Activated CD8-positive, alpha-beta memory T cell treated with anti-CD3 and anti-CD28 coated beads, Interleukin-2, amount 50 U/mL, for 4 hours (primary cell): Measurements from ENCODE around the gene STK32C.
"Not testable (repeated sequence)": the region's sequence is repeated elsewhere in the genome, so short reads cannot be mapped to it uniquely, and the experiment has no call there.

ENCODE experiments used
- DNase-seq: peaks from one replicate; pipeline ENCODE4 v3.0.0-alpha.2; 2020

Gene STK32C

GRCh38 chr10:132314881-132315280 lies 7.1 kb upstream of the STK32C start:
- not testable (repeated sequence) for DNase-seq

DNA sequence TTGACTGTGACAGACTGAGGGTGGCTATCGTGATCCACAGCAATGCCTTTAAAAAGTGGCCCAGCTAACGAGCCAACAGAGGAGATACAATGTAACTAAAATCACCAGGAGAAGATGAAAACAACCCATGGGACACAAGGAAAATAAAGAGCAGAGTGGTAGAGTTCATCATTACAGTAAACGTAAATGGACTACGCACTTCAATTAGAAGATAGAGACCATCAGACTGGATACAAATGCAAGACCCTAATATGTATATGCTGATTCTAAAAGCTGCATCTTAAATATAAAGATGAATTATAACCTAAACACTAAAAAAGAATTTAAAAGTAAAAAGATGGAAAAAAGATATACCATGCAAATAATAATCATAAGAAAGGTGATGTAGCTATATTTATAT lies 6.6 kb upstream of the STK32C start:
- no peak for DNase-seq

DNA sequence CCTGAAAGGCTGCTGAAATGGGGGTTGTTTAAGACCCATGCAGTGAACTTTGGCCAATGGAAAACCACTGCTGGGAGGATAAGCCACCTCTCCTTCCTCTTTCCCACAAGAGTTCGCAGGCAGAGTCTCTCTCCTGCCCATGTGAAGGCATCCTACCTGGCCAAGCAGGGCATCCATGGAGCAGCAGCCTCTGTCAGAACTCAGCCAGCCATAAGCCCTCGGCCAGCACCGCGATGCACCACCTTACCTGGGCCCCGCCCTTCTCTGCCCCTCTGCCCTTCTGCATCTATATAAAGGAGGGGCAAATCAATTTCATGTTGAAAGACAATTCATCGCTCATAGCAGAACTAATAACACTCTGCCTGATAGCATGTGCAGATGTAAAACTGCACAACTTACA lies 6.1 kb upstream of the STK32C start:
- no peak for DNase-seq

DNA sequence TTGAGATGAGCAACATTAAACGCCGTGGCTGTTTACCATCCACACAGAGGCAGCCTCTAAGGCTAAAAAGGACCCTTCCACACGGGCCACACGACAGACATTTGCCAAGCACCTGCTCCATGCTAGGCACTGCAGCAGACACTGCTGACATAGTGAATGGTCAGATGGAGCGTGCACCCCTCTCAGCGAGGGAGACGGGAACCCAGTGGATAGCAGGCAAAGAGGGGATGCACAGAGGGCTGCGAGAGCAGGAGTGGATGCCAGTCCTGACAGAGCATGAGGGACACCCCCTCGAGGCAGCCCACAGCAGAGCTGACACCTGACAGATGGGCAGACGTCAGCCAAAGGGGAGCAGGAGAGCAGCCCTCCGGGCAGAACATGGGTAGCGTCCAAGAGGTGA lies 5.6 kb upstream of the STK32C start:
- DNase-seq = no peak

DNA sequence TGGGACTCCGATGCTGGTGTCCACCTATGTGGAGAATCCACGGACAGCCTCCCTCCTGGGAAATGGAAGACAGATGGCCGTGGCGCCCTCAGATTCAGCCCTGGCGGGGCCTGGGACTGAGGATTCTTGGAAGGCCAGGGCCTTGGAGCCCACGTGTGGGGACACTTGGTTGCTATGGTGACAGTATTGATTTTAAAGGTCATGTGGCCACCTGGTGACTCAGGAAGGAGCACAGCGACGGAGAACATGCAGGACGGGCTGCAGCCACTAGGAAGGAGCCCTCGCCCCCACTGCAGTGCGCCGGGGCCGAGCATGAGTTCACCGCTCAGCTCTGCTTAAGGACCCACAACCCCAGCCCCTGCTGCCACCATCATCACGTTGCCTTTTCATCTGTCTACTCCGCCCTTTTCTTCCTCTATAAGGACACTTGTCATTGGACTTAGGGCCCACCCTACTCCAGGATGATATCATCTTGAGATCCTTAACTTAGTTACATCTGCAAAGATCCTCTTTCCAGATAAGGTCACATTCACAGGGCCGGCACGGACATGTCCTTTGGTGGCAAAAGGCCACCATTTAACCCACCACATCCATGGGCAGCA lies 3.7 kb upstream of the STK32C start:
- DNase-seq = no peak

GRCh38 chr10:132310701-132311337 lies 3.1 kb upstream of the STK32C start:
- DNase-seq = no peak

DNA sequence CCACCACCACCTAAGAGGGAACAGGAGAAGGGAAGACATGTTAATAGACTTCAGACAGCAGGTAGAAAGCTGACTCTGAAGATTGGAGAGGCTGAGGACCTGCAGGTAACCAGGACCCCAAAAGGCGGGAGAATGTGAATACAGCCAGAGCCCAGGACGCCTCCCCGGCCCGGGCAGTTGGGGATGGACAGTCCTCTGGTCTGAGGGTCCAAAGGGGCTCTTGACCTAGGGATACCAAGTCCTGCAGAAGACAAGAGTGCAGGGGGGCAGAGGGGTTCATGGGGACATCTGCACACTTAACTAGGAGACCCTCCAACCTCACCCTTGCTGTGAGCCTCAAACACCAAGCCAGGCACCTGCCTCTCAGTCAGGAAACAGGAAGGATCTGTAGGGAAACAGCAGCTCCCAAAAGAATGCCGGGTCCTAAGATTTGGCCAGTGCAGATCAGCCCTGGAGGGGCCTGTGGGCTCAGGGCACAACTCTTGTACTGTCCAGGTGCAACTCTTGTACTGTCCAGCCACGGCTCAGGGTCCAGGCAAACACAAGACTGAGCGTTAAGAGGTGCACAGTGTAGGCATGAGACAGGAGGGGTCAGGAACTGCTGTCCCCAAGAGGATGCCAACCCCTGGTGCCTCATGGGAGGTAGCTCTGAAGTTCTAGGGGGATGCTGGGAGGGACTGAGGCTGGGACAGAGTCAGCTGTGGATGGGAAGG lies 2.3 kb upstream of the STK32C start:
- no peak for DNase-seq

DNA sequence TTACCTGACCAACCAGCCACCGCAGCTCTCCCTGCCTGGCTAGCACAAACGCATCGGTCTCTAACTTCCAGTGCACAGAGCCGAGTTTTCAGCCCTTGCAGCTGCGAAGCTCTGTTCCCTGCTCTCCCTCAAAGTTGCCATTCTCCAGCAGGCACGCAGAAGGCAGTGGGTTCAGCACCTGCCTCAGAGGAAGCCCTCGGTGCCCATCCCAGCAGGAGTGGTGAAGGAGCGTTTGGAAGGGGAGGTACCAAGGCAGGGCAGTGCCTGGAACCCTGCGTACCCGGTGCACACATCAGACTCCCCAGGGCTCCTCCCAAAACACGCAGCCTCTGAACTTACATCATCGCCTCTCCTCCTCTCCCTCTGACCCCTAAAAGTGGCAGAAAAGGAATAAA lies 1.7 kb upstream of the STK32C start:
- DNase-seq = no peak

- no peak for DNase-seq
Observed at GRCh38 chr10:132308587-132309470, 1.1 kb upstream of the STK32C start.

- DNase-seq = peak; percentile 47
Observed at GRCh38 chr10:132306864-132307751, 642 bp downstream of the STK32C start.

DNA sequence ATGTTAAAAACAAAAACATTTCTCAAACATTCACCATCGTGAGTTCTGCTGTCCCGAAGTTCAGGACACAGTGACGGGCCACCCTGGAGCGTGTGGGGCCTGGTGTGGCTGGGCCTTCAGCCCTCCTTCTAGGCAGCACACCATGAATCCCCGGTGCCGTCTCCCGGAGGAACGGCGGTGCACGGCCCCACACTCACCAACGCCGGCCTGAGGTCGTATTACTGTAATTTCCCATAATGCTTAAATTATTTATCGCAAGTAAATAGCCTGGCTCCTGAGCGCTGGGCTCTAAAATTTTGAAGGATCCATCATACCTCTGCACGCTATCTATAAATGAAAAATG lies 1.4 kb downstream of the STK32C start:
- DNase-seq = no peak

DNA sequence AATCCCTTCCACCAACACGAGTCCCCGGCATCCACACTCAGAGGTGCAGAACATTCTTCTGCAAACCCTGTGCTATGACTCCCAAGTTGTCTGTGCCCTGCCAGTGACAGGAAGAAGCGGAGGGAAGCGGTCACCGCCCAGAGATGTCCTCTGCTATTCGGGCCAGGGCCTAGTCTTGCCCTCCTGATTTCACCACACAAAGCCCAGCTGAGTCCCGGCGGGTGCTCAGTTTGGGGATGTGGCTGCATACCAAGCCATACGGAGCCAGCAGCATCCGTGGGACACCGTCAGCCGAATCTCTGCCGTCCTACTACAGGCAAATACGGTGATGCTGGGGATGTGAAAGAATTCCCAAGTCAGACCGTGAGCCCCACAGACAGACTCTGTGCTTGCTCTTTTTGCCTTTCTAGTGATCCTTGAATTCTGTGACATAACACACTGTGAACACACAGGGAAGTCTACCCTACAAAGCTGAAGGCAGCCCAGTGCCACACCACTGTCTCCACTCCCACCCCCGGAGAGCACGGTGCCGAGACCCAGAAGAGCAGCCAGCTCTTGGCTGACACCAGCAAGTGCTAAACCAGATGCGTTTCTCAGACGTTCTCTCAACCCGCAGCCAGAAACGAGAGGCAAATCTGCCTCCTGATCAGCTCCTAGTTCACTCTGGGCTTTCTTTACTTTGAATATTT lies 2.0 kb downstream of the STK32C start:
- DNase-seq = no peak

DNA sequence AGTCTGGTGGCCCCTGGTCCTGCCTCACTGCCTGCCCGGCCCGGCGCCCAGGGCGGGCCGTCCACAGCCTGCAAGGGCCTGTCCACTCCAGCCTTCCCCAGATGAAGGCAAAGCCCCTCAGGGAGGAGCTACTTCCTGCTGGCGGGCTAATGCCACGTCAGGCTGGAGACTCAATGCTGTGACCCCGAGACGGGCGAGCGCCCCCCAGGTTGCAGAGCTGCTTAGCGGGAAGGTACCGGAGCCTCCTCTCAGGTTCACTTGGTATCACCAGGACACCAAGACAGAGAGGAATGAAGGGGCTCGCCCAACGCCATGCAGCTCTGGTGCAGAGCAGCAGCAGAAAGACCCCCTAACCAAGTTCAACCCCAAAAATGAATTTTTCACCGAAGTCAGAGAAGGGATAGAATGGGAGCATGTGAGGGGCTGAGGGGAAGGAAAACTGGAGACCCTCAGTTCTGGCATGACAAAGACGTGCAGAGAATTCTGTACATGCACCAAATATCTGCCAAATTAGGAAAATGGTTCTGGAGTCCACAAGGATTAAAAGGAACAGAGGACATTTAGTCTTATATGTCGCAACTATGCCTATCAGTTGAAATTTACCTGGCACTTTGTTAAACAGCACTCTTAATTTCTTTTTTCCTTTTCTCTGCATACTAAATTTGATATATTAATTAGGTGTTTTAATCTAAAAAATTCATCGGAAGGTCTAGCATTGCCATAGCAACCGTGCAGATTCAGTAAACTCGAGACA lies 2.8 kb downstream of the STK32C start:
- no peak for DNase-seq

- DNase-seq = no peak
Observed at GRCh38 chr10:132303361-132304115, 4.2 kb downstream of the STK32C start.

- no peak for DNase-seq
Observed at GRCh38 chr10:132302421-132303310, 5.1 kb downstream of the STK32C start.

- no peak for DNase-seq
Observed at GRCh38 chr10:132301371-132302330, 6.1 kb downstream of the STK32C start.

- DNase-seq = no peak
Observed at GRCh38 chr10:132300582-132300981, 7.2 kb downstream of the STK32C start.
